Measurements from ENCODE around the gene CCN2. TPM values are rescaled to one million over a fixed set of nuclear protein-coding genes. Genes with fewer than 3 reads are reported as not detected.

CCN2 gene
- total RNA-seq, 1 donor from 2014 or later: 24.2 TPM

- no peak for TF ChIP-seq CTCF (conservative IDR thresholded peaks at IDR 0.05)
- no peak overlapping the region for H3K4me3 Mint-ChIP-seq
- H3K27me3 Mint-ChIP-seq (ENCODE audit: low read depth): no peaks in the 10 kb centered on the region
- H3K9me3 Mint-ChIP-seq: no peaks in the 10 kb centered on the region
- DNase-seq (ENCODE audit: low read depth, low spot score): no peak
- no peaks in the 10 kb centered on the region for H3K4me1 Mint-ChIP-seq
- H3K27ac Mint-ChIP-seq (ENCODE audit: unreplicated experiment): no peak overlapping the region
- H3K36me3 Mint-ChIP-seq (ENCODE audit: low read depth): no peaks in the 10 kb centered on the region
Measured at GRCh38 chr6:131981624-131981978, 30.4 kb upstream of the CCN2 start.

- Mint-ChIP-seq H3K9me3 (no peaks in the 10 kb centered on the region), H3K4me3 (no peak overlapping the region), H3K27ac (ENCODE audit: unreplicated experiment) (no peak overlapping the region), H3K4me1 (no peaks in the 10 kb centered on the region), H3K27me3 (ENCODE audit: low read depth) (no peaks in the 10 kb centered on the region), H3K36me3 (ENCODE audit: low read depth) (no peaks in the 10 kb centered on the region)
- DNase-seq (ENCODE audit: low read depth, low spot score): no peak
- no peak for TF ChIP-seq CTCF (conservative IDR thresholded peaks at IDR 0.05)
Measured at GRCh38 chr6:131980791-131981623, 29.8 kb upstream of the CCN2 start.

- Mint-ChIP-seq H3K27ac (ENCODE audit: unreplicated experiment) (no peak overlapping the region), H3K4me1 (no peaks in the 10 kb centered on the region), H3K4me3 (no peak overlapping the region), H3K9me3 (no peaks in the 10 kb centered on the region), H3K36me3 (ENCODE audit: low read depth) (no peaks in the 10 kb centered on the region), H3K27me3 (ENCODE audit: low read depth) (no peaks in the 10 kb centered on the region)
- TF ChIP-seq CTCF (conservative IDR thresholded peaks at IDR 0.05): no peak
- no peak for DNase-seq (ENCODE audit: low read depth, low spot score)
Measured at GRCh38 chr6:131980338-131980790, 29.2 kb upstream of the CCN2 start.

GRCh38 chr6:131979515-131980337, 28.6 kb upstream of the CCN2 start:
- no peaks in the 10 kb centered on the region for H3K36me3 Mint-ChIP-seq (ENCODE audit: low read depth)
- no peak for TF ChIP-seq CTCF (conservative IDR thresholded peaks at IDR 0.05)

GRCh38 chr6:131978522-131978921, 27.4 kb upstream of the CCN2 start:
- no peaks in the 10 kb centered on the region for H3K36me3 Mint-ChIP-seq (ENCODE audit: low read depth)
- no peaks in the 10 kb centered on the region for H3K4me1 Mint-ChIP-seq
- TF ChIP-seq CTCF (conservative IDR thresholded peaks at IDR 0.05): no peak
- DNase-seq (ENCODE audit: low read depth, low spot score): no peak
- no peak overlapping the region for H3K27ac Mint-ChIP-seq (ENCODE audit: unreplicated experiment)
- no peaks in the 10 kb centered on the region for H3K9me3 Mint-ChIP-seq
- H3K27me3 Mint-ChIP-seq (ENCODE audit: low read depth): no peaks in the 10 kb centered on the region
- no peak overlapping the region for H3K4me3 Mint-ChIP-seq

More at GRCh38 chr6:131979515-131980337, 28.6 kb upstream of the CCN2 start:
- Mint-ChIP-seq H3K27me3 (ENCODE audit: low read depth) (no peaks in the 10 kb centered on the region), H3K27ac (ENCODE audit: unreplicated experiment) (no peak overlapping the region), H3K9me3 (no peaks in the 10 kb centered on the region), H3K4me3 (no peak overlapping the region), H3K4me1 (no peaks in the 10 kb centered on the region)
- no peak for DNase-seq (ENCODE audit: low read depth, low spot score)

Measured in neural crest cell (in vitro differentiated cells).